ENCODE results near the gene SCNN1A.
A peak's percentile ranks its signal among the peaks of the same experiment; 100 is the strongest.
"Not testable (repeated sequence)": the region's sequence is repeated elsewhere in the genome, so short reads cannot be mapped to it uniquely, and the experiment has no call there.

Gene SCNN1A

DNA sequence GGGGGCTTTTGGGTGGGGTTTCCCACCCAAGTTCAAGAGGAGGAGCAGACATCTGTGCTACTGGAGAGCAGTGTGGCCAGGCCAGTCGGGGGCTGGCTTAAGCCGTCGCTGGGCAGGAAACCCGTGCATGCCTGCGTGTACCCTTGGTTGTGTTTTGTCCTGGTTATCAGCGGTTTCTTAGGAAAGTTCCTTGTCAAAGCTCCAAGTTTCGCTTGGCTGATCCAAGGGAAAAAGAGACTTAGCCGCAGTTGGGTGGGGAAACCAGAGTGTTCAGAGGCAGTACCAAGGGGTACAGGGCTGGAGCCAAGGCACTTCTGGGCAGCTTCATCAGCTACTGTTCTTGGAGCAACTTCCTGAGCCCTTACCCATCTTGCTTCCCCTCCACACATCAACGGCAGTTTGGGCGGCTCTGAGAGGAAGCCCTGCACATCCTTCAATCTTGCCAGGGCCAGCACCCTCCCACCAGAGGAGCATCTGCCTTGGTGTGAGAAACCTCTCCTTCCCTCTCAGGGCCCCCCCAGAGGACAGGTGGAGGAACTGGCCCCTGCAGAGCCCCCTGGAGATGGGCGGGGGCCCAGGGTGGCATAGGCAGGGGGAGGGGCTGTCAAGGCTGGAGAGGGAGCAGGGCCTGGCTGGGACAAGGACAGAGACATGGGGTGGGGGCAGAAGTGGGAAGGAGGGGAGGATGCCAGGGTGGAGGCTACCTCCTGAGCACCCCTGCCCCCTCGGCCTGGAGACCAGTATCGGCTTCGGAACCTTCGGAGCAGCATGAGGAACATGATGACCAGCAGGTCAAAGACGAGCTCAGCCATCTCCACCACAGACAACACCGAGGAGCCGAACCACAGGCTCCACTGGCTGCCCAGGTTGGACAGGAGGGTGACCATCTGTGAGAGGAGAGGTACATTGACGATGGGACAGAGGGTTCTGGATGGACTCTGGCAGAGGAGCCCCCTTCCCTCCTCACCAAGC is 27.7 kb downstream of the SCNN1A start:
- no peak for DNase-seq (ENCODE audit: low read depth in 2 of 2)

- no peak for DNase-seq (ENCODE audit: low read depth in 2 of 2)
These were observed 28.4 kb downstream of the SCNN1A start for GRCh38 chr12:6346942-6347341.

DNA sequence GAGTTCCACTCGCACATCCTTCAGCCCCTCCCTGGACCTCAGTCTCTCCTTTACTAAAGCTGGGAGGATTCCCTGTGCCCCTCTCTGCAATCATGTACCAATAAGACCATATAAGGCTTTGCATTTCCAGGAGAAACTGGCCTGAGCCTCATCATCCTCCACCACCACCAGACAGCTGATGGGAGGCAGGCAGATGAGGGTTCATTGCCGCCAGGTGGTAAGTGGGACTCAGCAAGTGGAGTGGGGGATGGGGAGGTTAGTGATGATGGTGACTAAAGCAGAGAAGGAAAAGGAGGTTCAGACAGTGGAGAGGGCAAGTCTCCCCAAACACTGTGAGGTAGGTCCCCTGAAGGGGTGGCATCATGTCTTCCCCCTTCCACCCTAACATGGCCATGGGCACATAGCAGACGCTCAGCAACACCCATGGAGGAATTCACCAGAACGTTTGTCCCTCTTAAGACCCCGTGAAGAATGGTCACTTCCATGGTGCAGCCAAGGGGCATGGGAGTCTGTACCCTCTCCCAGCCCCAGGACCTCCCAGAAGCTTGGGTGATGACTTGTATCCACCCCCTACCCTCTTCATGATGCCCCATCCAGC is 29.0 kb downstream of the SCNN1A start:
- no peak for DNase-seq (ENCODE audit: low read depth in 2 of 2)

DNA sequence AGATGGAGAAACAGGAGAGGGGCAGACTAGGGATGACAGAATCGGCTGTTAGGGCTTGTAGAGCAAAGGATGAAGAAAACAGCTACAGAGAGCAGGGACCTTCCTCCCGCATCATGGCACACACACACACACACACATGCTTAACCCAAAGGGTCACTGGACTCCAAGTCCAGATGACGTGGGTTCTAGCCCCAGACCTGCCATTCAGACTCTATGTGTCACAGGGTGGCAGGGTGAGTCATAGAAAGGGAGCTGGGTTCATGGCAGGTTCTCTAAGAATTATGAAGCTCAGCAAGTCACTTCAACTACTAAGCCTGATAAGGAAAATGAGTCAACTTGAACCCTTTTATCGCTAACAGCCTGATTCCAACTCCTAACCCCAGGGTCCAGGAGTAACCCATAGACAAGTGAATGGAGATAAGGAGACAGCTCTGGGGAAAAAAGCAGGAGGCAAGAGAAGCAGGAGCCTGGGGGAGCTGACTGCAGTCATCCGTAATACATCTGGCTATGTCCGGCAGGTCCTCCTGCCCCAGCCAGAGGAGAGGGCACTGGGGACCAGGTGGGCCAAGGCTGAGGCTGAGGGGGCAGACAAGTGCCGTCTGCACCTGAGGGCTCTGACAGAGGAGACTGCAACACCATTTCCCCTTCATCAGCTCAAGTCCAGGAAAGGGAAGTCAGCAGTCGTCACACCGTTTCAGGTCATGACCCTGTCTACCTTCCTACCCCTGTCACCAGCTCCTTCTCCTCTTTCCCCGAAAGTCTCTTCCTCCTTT is 29.9 kb downstream of the SCNN1A start:
- DNase-seq (ENCODE audit: low read depth in 2 of 2), result no peak

DNA sequence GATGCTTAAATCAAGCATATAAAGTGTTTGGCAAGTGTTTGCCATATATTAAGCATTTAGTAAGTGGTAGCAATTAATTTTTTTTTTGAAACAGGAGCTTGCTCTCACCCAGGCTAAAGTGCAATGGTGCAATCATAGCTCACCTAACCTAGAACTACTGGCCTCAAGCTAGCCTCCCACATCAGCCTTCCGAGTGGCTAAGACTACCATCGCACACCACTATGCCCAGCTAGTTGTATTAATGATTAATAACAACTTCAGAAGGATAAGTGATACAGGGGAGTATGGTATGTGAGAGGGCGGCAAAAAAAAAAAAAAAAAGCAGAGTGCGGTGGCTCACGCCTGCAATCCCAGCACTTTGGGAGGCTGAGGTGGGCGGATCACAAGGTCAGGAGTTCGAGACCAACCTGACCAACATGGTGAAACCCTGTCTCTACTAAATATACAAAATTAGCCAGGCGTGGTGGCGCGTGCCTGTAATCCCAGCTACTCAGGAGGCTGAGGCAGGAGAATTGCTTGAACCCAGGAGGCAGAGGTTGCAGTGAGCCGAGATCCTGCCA is 31.2 kb downstream of the SCNN1A start:
- DNase-seq (ENCODE audit: low read depth in 2 of 2), result not testable (repeated sequence)

DNA sequence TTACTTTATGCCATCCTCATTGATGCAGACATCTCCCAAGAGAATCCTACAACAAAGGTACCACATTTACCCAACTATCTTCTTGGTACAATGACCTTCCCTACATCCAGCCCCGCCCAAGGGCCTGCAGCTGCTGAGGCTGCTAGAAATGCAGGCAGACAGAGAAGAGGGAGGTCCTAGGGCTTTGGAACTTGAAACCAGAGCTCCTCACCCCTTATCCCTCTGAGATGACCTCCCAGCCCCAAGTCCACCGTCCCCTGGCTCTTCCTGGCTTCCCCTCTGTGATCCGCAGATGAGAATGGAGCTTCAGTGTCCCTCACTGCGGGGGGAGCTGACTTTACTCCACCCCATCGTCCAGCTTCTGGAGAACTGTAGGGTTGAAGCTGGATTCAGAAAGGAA is 31.8 kb downstream of the SCNN1A start:
- DNase-seq (ENCODE audit: low read depth in 2 of 2), result no peak

GRCh38 chr12:6342140-6342889 is 33.0 kb downstream of the SCNN1A start:
- DNase-seq (ENCODE audit: low read depth in 2 of 2), result no peak

- DNase-seq (ENCODE audit: low read depth in 2 of 2), result no peak
These were observed 33.8 kb downstream of the SCNN1A start, which contains the start of gene TNFRSF1A for GRCh38 chr12:6341417-6342139. Gene TNFRSF1A (minus strand): TSS chr12:6342076. CDS start chr12:6341814, 262 bp downstream.

DNA sequence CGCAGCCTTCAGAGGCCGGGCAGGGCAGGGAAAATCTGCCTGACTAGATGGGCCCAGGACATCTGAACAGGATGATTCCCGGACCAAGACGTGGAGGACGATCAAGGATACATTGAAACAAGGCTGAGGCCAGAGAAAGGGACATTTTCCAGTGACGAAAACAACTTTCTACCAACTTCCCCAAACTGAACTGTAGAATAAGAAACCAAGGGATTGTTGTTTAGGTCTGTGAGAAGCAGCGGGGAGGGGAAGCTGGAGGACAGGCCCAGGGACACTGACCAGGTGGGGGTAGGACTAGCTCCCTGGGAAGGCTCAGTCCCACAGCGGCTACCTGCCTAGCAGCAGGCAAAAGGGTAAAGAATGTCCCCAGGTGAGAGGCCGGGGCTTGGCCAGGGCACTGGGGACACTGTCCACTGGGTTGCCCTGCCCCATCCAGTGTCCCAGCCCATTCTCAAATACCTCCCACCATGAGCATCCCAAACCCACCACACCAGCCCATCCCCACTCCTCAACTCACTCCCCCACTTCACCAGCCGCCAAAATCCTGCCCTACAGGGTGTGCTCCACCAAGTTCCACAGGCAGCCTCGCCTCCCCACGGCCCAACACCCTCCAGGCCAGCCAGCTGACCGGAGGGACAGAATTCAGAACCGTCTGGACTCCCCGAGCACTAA is 34.5 kb downstream of the SCNN1A start:
- DNase-seq (ENCODE audit: low read depth in 2 of 2), result no peak

- DNase-seq (ENCODE audit: low read depth in 2 of 2), result no peak
These were observed 35.2 kb downstream of the SCNN1A start for GRCh38 chr12:6340032-6340638.

DNA sequence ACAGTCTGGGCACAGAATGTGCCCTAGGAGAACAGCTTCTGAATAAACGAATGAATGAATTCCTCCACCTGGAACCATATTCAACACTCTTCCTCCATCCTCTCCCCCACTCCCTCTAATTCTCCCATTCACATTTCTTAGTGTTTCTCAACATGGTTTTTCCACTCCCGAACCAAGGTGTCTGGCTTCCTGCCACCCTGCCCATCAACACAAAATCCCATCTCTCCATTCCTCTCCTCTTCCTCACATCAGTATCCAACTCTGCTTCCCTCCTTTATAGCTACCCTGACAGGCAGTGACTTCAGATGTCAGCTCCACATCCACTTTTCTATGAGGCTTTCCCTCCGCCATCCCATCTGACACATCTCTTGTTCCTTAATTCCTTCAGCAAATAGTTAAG is 36.4 kb downstream of the SCNN1A start:
- no peak for DNase-seq (ENCODE audit: low read depth in 2 of 2)

DNA sequence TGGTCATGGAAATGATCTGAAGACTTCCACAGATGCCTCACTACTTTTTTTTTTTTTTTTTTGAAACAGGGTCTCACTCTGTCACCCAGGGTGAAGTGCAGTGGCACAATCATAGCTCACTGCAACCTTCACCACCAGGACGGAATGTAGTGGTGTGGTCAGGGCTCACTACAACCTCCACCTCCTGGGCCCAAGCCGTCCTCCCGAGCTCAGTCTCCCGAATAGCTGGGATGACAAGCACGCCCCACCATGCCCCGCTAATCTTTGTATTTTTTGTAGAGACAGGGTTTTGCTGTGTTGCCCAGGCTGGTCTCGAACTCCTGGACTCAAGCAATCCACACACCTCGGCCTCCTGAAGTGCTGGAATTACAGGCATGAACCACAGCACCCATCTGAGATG is 36.8 kb downstream of the SCNN1A start:
- not testable (repeated sequence) for DNase-seq (ENCODE audit: low read depth in 2 of 2)

DNA sequence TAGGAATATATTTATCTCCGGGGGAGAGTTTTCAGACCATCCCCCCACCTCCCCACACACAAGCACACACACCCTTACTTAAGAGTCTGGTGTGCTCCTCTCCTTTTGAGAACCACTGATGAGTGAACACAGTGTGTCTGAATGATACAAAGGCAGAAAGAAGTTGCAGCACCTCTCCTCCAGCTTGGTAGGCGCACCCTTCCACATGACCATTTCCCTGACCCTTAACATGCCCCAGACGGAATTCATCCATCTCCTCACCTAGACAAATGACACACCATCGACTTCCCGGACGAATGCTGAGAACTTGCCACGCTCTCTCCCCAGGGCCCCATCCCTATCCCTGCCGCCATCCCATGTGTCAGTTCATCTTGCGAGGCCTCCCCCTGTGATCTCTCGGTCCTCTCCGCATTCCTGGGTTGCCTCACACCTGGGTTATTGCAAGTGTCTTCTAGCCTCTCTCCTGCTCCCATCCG is 37.4 kb downstream of the SCNN1A start:
- DNase-seq (ENCODE audit: low read depth in 2 of 2), result no peak

DNA sequence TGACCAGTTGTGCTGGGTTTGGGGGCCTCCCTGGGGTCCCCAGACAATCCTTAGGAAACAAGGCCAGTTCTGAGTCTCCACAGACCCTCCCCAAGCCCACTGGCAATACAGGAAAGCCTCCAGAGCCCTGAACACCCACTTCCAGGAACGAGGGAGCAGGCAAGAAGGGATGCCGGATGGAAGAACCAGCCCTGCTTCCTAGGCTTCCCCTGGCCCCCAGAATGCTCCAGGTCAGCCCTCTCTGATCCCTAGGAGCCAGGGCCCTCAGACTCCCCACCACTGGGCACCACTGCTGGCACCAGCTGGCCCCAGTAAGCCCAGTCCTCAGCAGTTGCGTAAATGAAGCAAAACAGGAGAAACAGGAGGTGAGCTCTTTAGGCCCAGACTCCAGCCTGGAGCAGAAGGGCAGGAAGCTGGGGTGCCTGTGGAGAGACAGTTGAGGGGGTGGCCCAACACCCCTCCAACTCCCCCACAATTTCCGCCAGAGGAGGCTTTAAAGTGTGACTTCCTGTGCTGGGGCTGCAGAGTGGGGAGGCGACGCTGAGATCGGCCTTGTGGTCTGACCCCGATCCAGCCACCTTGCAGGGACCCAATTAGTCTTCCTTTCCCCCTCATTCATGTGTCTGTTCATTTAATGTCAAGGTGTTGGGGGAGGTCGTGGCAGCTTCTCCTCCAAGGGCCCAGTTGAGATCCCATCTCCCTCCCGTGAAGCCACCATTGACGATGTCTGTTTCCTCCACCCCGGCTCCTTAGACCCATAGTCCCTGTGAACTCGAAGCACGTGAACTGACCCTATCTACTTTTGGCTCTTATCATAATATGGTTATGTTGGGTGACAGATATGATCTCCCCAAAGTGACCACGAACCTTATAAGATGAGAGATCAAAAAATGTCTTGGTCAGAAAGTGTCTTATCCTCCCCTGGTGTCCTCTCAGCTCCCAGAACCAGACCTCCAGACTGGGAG is 38.2 kb downstream of the SCNN1A start:
- DNase-seq (ENCODE audit: low read depth in 2 of 2), result peak; percentile 45 to 57

- DNase-seq (ENCODE audit: low read depth in 2 of 2), result peak; percentile 34 to 43
These were observed 39.1 kb downstream of the SCNN1A start for GRCh38 chr12:6336079-6336888.

- DNase-seq (ENCODE audit: low read depth in 2 of 2), result peak; percentile 83 to 88
These were observed 39.8 kb downstream of the SCNN1A start for GRCh38 chr12:6335451-6336078.

GRCh38 chr12:6334940-6335450 is 40.4 kb downstream of the SCNN1A start:
- no peak for DNase-seq (ENCODE audit: low read depth in 2 of 2)

All from stimulated activated CD8-positive, alpha-beta memory T cell treated with anti-CD3 and anti-CD28 coated beads, Interleukin-15, amount 100 ng/mL, for 4 hours (primary cell).